ENCODE results near the gene TRAPPC6A.

Gene TRAPPC6A

GRCh38 chr19:45177817-45178261 lies at the start of gene TRAPPC6A:
TRAPPC6A (minus strand) TSS chr19:45178237; CDS start chr19:45178218, 19 bp downstream.
- H3K36me3 Mint-ChIP-seq, result peaks cover 18% of the 10 kb centered on the region
- ATAC-seq (peak; percentile 0), DNase-seq (ENCODE audit: low spot score in 2 of 2) (no peak)
- H3K9me3 Mint-ChIP-seq, result no peaks in the 10 kb centered on the region
- peaks cover 27% of the 10 kb centered on the region for H3K4me1 Mint-ChIP-seq
- peak within 1 kb of the TSS; percentile 84 for H3K4me3 Mint-ChIP-seq
- H3K27ac Mint-ChIP-seq, result peak within 1 kb of the TSS; percentile 95

GRCh38 chr19:45224645-45225044 lies 46.6 kb upstream of the TRAPPC6A start:
- H3K9me3 Mint-ChIP-seq, result no peaks in the 10 kb centered on the region
- no peak overlapping the region for H3K27ac Mint-ChIP-seq
- no peak overlapping the region for H3K4me3 Mint-ChIP-seq
- no peaks in the 10 kb centered on the region for H3K36me3 Mint-ChIP-seq
- DNase-seq (ENCODE audit: low spot score in 2 of 2), result no peak
- ATAC-seq, result no peak
- H3K4me1 Mint-ChIP-seq, result no peaks in the 10 kb centered on the region

- no peaks in the 10 kb centered on the region for H3K9me3 Mint-ChIP-seq
- H3K27ac Mint-ChIP-seq, result no peak overlapping the region
- H3K4me3 Mint-ChIP-seq, result no peak overlapping the region
- no peaks in the 10 kb centered on the region for H3K4me1 Mint-ChIP-seq
- ATAC-seq (no peak), DNase-seq (ENCODE audit: low spot score in 2 of 2) (no peak)
- no peaks in the 10 kb centered on the region for H3K36me3 Mint-ChIP-seq
These were observed 45.8 kb upstream of the TRAPPC6A start for GRCh38 chr19:45223879-45224278.

GRCh38 chr19:45222724-45223123 lies 44.7 kb upstream of the TRAPPC6A start:
- Mint-ChIP-seq H3K4me3 (no peak overlapping the region), H3K27ac (no peak overlapping the region), H3K36me3 (no peaks in the 10 kb centered on the region), H3K9me3 (no peaks in the 10 kb centered on the region), H3K4me1 (no peaks in the 10 kb centered on the region)
- DNase-seq (ENCODE audit: low spot score in 2 of 2), result no peak
- ATAC-seq, result no peak

GRCh38 chr19:45218911-45219743 lies 41.1 kb upstream of the TRAPPC6A start:
- Mint-ChIP-seq H3K4me1 (peaks cover 7% of the 10 kb centered on the region), H3K27ac (no peak overlapping the region), H3K9me3 (no peaks in the 10 kb centered on the region), H3K36me3 (no peaks in the 10 kb centered on the region), H3K4me3 (no peak overlapping the region)
- no peak for ATAC-seq
- DNase-seq (ENCODE audit: low spot score in 2 of 2), result no peak

GRCh38 chr19:45218426-45218825 lies 40.4 kb upstream of the TRAPPC6A start:
- no peak overlapping the region for H3K27ac Mint-ChIP-seq
- ATAC-seq (no peak), DNase-seq (ENCODE audit: low spot score in 2 of 2) (no peak)
- H3K4me1 Mint-ChIP-seq, result peaks cover 7% of the 10 kb centered on the region
- no peaks in the 10 kb centered on the region for H3K36me3 Mint-ChIP-seq
- H3K9me3 Mint-ChIP-seq, result no peaks in the 10 kb centered on the region
- H3K4me3 Mint-ChIP-seq, result no peak overlapping the region

DNA sequence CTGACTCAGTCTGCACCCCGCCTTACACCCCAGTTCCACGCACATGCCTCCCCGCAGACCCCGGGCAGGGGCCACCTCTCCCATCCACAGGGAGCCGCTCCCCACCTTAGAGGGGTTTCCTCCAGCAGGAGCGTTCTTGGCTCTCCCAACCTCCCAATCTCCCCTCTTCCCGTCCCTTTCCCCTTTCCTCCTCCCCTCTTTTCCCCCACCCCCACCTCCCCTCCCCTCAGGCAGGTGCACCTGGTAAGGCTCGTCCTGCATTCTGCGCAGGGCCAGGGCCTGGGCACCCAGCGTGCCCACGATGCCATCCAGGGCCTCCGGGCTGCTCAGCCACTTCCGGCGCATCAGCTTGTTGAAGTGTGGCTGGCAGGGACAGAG lies 39.9 kb upstream of the TRAPPC6A start:
- Mint-ChIP-seq H3K9me3 (no peaks in the 10 kb centered on the region), H3K36me3 (no peaks in the 10 kb centered on the region), H3K27ac (no peak overlapping the region), H3K4me1 (peaks cover 7% of the 10 kb centered on the region), H3K4me3 (no peak overlapping the region)
- ATAC-seq, result no peak
- DNase-seq (ENCODE audit: low spot score in 2 of 2), result no peak

GRCh38 chr19:45217193-45217956 lies 39.3 kb upstream of the TRAPPC6A start:
- DNase-seq (ENCODE audit: low spot score in 2 of 2) (no peak), ATAC-seq (no peak)
- no peak overlapping the region for H3K4me3 Mint-ChIP-seq
- no peaks in the 10 kb centered on the region for H3K9me3 Mint-ChIP-seq
- H3K36me3 Mint-ChIP-seq, result no peaks in the 10 kb centered on the region
- no peak overlapping the region for H3K27ac Mint-ChIP-seq
- H3K4me1 Mint-ChIP-seq, result peaks cover 7% of the 10 kb centered on the region

DNA sequence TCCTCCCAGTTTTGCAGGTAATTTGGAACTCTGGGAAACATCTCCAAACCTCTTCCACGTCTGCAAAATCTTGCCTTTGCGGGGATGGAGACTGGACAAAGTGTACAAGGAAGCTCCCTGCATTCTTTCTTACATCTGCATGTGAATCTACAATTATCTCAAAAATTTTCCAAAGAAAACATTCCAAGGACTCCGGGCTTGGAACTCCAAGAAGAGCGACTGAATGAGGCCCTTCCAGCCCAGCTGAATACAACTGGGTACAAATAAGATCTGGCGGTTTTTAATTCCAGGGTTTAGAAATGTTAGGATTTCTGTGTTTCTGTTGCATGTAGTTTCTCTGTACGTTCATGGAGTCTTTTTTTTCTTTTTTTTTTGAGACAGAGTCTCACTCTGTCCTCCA lies 38.6 kb upstream of the TRAPPC6A start:
- Mint-ChIP-seq H3K4me3 (no peak overlapping the region), H3K9me3 (no peaks in the 10 kb centered on the region)
- no peak for DNase-seq (ENCODE audit: low spot score in 2 of 2)

GRCh38 chr19:45215391-45216191 lies 37.6 kb upstream of the TRAPPC6A start:
- Mint-ChIP-seq H3K4me3 (no peak overlapping the region), H3K36me3 (no peaks in the 10 kb centered on the region), H3K9me3 (no peaks in the 10 kb centered on the region), H3K27ac (no peak overlapping the region), H3K4me1 (peaks cover 7% of the 10 kb centered on the region)
- DNase-seq (ENCODE audit: low spot score in 2 of 2) (no peak), ATAC-seq (no peak)

More for the DNA sequence above, 38.6 kb upstream of the TRAPPC6A start:
- Mint-ChIP-seq H3K4me1 (peaks cover 7% of the 10 kb centered on the region), H3K36me3 (no peaks in the 10 kb centered on the region), H3K27ac (no peak overlapping the region)
- no peak for ATAC-seq

DNA sequence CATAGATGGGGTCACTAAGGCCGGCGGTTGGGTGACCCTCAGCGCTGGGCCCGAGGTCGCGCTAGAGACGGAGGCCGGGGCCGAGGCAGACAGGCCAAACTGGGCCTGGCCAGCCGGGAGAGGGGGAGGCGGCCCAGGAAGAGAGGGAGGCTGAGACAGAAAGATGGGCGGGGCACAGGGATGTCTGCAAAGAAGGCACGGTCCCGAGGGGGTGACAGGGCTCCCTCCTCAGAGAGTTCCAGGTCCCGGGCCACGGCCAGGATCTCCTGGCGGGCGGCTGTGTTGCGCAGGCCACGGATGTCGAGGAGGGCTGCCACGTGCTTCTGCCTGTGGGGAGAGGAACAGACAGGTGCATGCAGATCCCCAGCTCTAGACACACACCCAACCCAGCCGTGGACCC lies 35.0 kb upstream of the TRAPPC6A start:
- Mint-ChIP-seq H3K9me3 (no peaks in the 10 kb centered on the region), H3K27ac (no peak overlapping the region), H3K36me3 (no peaks in the 10 kb centered on the region), H3K4me1 (peaks cover 7% of the 10 kb centered on the region), H3K4me3 (no peak overlapping the region)
- DNase-seq (ENCODE audit: low spot score in 2 of 2) (no peak), ATAC-seq (no peak)

DNA sequence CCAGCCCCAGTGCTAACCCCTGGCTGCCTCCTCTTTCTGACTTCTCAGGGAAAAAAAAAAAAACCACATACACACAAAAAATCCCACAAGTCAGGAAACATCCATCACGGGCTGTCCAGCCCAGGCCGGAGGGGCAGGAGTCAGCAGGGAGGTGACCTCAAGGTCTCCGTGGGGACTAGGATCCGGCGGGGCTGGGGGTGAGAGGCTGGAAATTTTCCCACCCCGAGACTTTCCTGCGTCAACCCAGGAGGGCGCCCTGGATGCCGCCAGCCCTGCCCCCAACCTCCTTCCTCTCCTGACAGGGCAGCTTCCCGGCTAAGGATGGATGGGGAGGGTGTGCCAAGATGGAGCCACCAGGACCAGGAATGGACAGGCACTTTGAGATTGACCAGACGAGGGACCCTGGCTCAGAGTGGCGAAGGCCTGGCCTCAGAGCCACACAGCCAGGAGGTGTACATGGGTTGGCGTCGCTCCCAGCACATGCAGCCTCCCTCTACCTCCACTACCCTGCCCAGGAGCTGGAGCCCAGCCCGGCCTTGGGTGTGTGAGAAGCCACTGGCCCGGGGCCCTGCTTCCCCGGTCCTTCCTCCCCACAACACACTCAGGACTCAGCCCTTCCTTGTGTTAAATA lies 33.8 kb upstream of the TRAPPC6A start:
- Mint-ChIP-seq H3K4me1 (peaks cover 7% of the 10 kb centered on the region), H3K27ac (no peak overlapping the region)
- ATAC-seq, result peak; percentile 40

DNA sequence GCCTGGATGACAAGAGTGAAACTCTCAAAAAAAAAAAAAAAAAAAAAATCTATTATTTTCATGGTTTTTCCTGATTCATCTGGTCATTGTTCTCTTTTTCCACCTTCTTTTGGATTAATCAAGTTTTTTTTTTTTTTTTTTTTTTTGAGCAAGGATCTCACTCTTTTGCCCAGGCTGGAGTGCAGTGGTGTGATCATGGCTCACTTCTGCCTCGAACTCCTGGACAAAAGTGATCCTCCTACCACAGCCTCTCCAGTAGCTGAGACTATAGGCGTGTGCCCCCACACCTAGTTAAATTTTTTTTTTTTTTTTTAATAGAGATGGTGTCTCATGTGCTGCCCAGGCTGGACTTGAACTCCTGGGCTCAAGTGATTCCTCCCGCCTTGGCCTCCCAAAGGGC lies 28.3 kb upstream of the TRAPPC6A start:
- Mint-ChIP-seq H3K27ac (no peak overlapping the region), H3K9me3 (no peaks in the 10 kb centered on the region), H3K36me3 (no peaks in the 10 kb centered on the region), H3K4me1 (no peaks in the 10 kb centered on the region), H3K4me3 (no peak overlapping the region)
- no peak for ATAC-seq
- no peak for DNase-seq (ENCODE audit: low spot score in 2 of 2)

More for the DNA sequence above, 33.8 kb upstream of the TRAPPC6A start:
- H3K4me3 Mint-ChIP-seq, result no peak overlapping the region
- no peaks in the 10 kb centered on the region for H3K9me3 Mint-ChIP-seq
- no peak for DNase-seq (ENCODE audit: low spot score in 2 of 2)
- H3K36me3 Mint-ChIP-seq, result no peaks in the 10 kb centered on the region

- DNase-seq (ENCODE audit: low spot score in 2 of 2) (no peak), ATAC-seq (no peak)
- Mint-ChIP-seq H3K4me3 (no peak overlapping the region), H3K36me3 (no peaks in the 10 kb centered on the region), H3K4me1 (no peaks in the 10 kb centered on the region), H3K9me3 (no peaks in the 10 kb centered on the region), H3K27ac (no peak overlapping the region)
These were observed 27.8 kb upstream of the TRAPPC6A start for GRCh38 chr19:45205810-45206209.

- ATAC-seq, result no peak
These were observed 24.6 kb upstream of the TRAPPC6A start for GRCh38 chr19:45202637-45203036.

More at GRCh38 chr19:45202637-45203036, 24.6 kb upstream of the TRAPPC6A start:
- no peak for DNase-seq (ENCODE audit: low spot score in 2 of 2)
- H3K36me3 Mint-ChIP-seq, result no peaks in the 10 kb centered on the region
- no peak overlapping the region for H3K4me3 Mint-ChIP-seq
- no peaks in the 10 kb centered on the region for H3K4me1 Mint-ChIP-seq
- peak overlapping the region; percentile 61 for H3K27ac Mint-ChIP-seq
- H3K9me3 Mint-ChIP-seq, result no peaks in the 10 kb centered on the region

Measured in stimulated activated effector memory CD8-positive, alpha-beta T cell treated with anti-CD3 and anti-CD28 coated beads, Interleukin-12 subunit alpha, Interleukin-12 subunit beta, amount 100 ng/mL, for 72 hours (primary cell).